Left ventricle myocardium inferior (tissue), 1 donor: Measurements from ENCODE around the gene PPP5C. TPM values are rescaled to one million over a fixed set of nuclear protein-coding genes. Genes with fewer than 3 reads are reported as not detected.

Experiments used
- DNase-seq: peaks from one replicate; pipeline ENCODE4 v3.0.0-alpha.2; 2020
- H3K27ac ChIP-seq: fragments of 200-600 bp; replicated peaks from 2 replicates; pipeline ENCODE4 v1.8.0; 2021
- H3K27me3 ChIP-seq: fragments of 200-600 bp; 2 replicates; pipeline ENCODE4 v1.8.0; 2021; ENCODE audit warnings: low read depth
- H3K36me3 ChIP-seq: fragments of 200-600 bp; 2 replicates; pipeline ENCODE4 v1.8.0; 2021
- H3K4me1 ChIP-seq: fragments of 200-600 bp; 2 replicates; pipeline ENCODE4 v1.8.0; 2021
- H3K4me3 ChIP-seq: fragments of 200-600 bp; 2 replicates; pipeline ENCODE4 v1.8.0; 2021; ENCODE audit warnings: mild to moderate bottlenecking, moderate library complexity
- H3K9me3 ChIP-seq: fragments of 200-600 bp; replicated peaks from 2 replicates; pipeline ENCODE4 v1.8.0; 2021
- CTCF ChIP-seq: fragments of 200-600 bp; IDR thresholded peaks from 2 replicates; pipeline ENCODE4 v1.8.0; 2021; ENCODE audit warnings: antibody characterized with exemption, mild to moderate bottlenecking, borderline replicate concordance
- intact Hi-C: fragments of 100-400 bp; cut with micrococcal nuclease; formaldehyde crosslinking; loops from one replicate; pipeline ENCODE4 v1.11.0; 2022
- total RNA-seq: library from RNA; stranded (reverse); fragmentation: NEBNext Ultra II Directional; extraction: Animal tissue kit (Norgen Biotek cat#: 25700); gene quantifications from one replicate; pipeline ENCODE4 v1.2.1, GENCODE V29; 2021
- donor health status: DM: no; HTN: yes; CAD: no; lungs with severe emphysema.

The PPP5C gene
- total RNA-seq, 1 donor from 2014 or later = 70.8 TPM

- no peak for DNase-seq
- no peaks in the 10 kb centered on the region for H3K9me3 ChIP-seq
- intact Hi-C loops = no loop called here
- peaks cover 47% of the 10 kb centered on the region for H3K4me1 ChIP-seq
- peaks cover 41% of the 10 kb centered on the region for H3K36me3 ChIP-seq
- no peaks in the 10 kb centered on the region for H3K27me3 ChIP-seq
- H3K4me3 ChIP-seq = no peak overlapping the region
- no peak for TF ChIP-seq CTCF
- H3K27ac ChIP-seq = no peak overlapping the region
Observed at GRCh38 chr19:46357846-46358583, 11.1 kb downstream of the PPP5C start.

- no peaks in the 10 kb centered on the region for H3K27me3 ChIP-seq
- H3K4me3 ChIP-seq = no peak overlapping the region
- intact Hi-C loops = no loop called here
- TF ChIP-seq CTCF = no peak
- H3K36me3 ChIP-seq = peaks cover 22% of the 10 kb centered on the region
- no peak overlapping the region for H3K27ac ChIP-seq
- no peaks in the 10 kb centered on the region for H3K9me3 ChIP-seq
- H3K4me1 ChIP-seq = peaks cover 27% of the 10 kb centered on the region
- DNase-seq = no peak
Observed at GRCh38 chr19:46361915-46362314, 15.0 kb downstream of the PPP5C start.

- no peak for TF ChIP-seq CTCF
- no peak overlapping the region for H3K27ac ChIP-seq
- peaks cover 26% of the 10 kb centered on the region for H3K4me1 ChIP-seq
- H3K36me3 ChIP-seq = peaks cover 20% of the 10 kb centered on the region
- no peaks in the 10 kb centered on the region for H3K9me3 ChIP-seq
- no peak overlapping the region for H3K4me3 ChIP-seq
- H3K27me3 ChIP-seq = no peaks in the 10 kb centered on the region
- intact Hi-C loops = no loop called here
- DNase-seq = no peak
Observed at GRCh38 chr19:46364359-46364758, 17.5 kb downstream of the PPP5C start.

- peaks cover 26% of the 10 kb centered on the region for H3K4me1 ChIP-seq
- intact Hi-C loops = no loop called here
- no peak for TF ChIP-seq CTCF
- no peaks in the 10 kb centered on the region for H3K27me3 ChIP-seq
- H3K9me3 ChIP-seq = no peaks in the 10 kb centered on the region
- no peak for DNase-seq
- H3K4me3 ChIP-seq = no peak overlapping the region
- peaks cover 20% of the 10 kb centered on the region for H3K36me3 ChIP-seq
- H3K27ac ChIP-seq = no peak overlapping the region
Observed at GRCh38 chr19:46365561-46365960, 18.7 kb downstream of the PPP5C start.

GRCh38 chr19:46366620-46367292, 19.9 kb downstream of the PPP5C start:
- no peaks in the 10 kb centered on the region for H3K27me3 ChIP-seq
- intact Hi-C loops = no loop called here
- DNase-seq = no peak
- H3K4me1 ChIP-seq = peaks cover 38% of the 10 kb centered on the region
- no peaks in the 10 kb centered on the region for H3K9me3 ChIP-seq
- H3K4me3 ChIP-seq = no peak overlapping the region
- peaks cover 20% of the 10 kb centered on the region for H3K36me3 ChIP-seq
- H3K27ac ChIP-seq = peak overlapping the region; percentile 48
- no peak for TF ChIP-seq CTCF
